Measurements from ENCODE around the gene UBQLN3.

DNA sequence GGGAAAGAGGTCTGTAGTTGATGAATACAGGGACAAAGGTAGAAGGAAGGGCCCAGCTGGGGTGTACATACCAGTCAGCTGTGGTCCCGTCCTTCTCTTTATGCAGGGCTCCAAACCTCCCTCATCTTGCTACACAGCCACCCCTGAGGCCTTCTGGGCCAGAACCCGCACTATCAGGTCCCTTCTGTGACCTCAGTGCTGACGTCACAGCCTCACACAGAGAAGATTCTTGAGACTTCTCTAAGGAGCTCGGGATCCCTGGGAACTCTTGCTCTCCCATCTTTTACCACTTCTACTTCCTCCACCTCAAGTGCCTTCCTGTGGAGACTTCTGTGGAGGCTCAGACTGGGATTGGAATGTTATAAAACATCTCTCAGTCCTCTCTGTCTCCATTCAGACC lies at the start of gene UBQLN3:
- no peak for TF ChIP-seq TAF1 (IDR thresholded peaks at IDR 0.05; ENCODE audit: borderline replicate concordance, low read depth, low read length)
- no peak for TF ChIP-seq POLR2A (IDR thresholded peaks at IDR 0.05; ENCODE audit: low read depth, low read length)
- no peak for TF ChIP-seq POLR2AphosphoS5 (IDR thresholded peaks at IDR 0.05; ENCODE audit: low read depth, low read length)

Data from GM12892 (cell line).